OCI-M2 (cell line): Measurements from ENCODE around the gene WDR7.

Experiments used
- DNase-seq: peaks from one replicate; lab custom pipeline; 2025; ENCODE audit not compliant: unreplicated experiment; lab: John Stamatoyannopoulos, UW

WDR7 gene

DNA sequence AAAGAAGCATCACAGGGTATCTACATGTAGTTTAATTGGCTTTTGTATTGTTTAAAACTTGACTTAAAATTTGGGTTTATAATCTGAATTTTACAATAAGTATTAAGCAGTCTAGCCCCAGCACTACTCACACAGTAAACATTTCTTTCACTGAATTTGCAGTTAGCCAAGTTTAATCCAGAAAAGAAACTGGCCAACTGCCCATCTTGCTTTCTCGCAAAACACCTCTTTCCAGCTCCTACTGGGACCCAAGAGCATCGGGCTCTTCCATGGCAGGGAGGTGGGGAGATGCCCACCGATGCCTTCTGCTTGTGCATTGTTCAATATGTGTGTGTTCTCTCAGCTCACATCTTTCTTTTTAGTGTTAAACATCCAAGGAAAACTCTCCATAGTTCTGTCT is 283.0 kb downstream of the WDR7 start:
- no peak for DNase-seq

GRCh38 chr18:56934906-56935305 is 283.7 kb downstream of the WDR7 start:
- DNase-seq, result no peak

DNA sequence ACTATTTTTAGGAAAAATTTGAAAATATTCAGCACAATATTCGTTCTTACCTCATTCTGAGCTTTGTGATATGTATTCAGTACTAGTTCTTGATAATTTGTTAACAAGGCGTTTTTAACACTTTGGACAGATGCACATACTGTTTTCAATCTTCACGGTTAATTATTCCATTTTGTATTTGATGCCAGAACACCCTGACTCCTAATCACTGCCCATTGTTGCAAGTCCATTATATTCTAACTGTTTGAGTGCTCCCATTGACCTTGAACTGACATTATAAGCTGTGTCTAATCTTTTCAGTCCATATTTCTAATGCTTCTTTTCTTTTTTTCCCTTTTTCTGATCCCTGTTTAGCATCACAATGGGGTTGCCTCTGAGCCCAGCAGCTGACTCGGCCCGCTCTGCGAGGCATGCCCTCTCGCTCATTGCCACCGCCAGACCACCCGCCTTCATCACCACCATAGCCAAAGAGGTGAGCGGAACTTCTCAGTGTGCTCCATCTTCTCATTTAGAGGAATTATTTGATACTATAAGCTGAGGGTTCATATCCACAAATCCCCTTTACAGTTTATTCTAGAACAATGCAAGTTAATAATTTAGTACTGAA is 284.4 kb downstream of the WDR7 start:
- no peak for DNase-seq

DNA sequence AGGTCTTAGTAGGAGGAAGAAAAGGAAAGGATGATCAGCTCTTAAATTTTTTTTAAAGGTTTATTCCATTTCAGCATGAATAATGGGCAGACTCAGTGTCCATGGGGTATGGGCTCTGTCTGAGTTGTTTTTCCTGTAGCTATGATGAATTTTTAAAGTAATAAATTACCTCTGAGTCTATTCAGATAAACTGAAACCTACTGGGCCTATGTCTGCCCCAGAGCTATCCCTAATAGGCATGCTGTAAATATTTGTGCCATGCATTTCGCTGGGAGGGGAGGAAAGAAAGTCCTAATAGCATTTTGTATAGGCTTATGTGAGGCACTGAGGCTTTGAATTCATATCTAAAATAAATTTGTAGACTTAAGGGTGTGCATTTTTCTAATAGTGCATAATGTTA is 285.3 kb downstream of the WDR7 start:
- no peak for DNase-seq

DNA sequence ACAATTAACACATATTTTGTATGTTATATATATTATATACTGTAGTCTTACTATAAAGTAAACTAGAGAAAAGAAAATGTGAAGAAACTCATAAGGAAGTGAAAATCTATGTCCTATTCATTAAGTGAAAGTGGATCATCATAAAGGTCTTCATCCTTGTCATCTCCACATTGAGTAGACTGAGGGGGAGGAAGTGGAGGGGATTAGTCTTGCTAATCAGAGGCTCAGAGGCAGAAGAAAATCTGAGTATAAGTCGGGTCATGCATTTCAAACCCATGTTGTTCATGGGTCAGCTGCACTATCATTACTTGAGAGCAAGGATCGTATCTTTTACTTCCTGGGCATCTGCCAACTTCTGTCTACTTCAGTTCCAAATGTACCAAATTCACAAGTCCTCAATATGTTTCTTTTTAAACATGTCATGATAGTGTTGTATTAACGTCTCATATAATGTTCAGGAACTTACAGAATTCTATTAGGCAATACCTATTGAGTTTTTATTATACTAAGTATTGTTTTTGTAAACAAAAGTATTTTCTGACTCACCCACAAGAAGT is 286.8 kb downstream of the WDR7 start:
- DNase-seq, result no peak

GRCh38 chr18:56945171-56946083 is 294.3 kb downstream of the WDR7 start:
- no peak for DNase-seq

DNA sequence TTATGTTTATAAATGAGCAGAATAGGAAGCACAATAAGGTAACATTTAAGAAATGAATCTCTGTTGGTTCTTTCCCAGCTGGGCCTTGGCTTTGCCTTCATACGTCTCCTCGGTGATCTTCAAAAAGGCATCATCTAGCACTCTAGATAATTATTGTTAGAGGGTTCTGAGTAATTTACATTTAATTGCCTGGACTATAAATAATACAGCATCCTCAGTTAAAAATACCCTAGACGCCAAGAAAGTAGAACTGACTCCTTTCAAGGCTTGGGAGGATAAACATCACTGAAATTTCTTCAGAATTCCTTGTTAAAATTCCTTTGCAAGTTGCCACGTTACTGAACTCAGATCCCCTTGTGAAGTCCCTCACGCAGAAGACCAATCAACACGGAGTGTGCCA is 296.1 kb downstream of the WDR7 start:
- no peak for DNase-seq

GRCh38 chr18:56952026-56952425 is 300.9 kb downstream of the WDR7 start:
- DNase-seq, result no peak

DNA sequence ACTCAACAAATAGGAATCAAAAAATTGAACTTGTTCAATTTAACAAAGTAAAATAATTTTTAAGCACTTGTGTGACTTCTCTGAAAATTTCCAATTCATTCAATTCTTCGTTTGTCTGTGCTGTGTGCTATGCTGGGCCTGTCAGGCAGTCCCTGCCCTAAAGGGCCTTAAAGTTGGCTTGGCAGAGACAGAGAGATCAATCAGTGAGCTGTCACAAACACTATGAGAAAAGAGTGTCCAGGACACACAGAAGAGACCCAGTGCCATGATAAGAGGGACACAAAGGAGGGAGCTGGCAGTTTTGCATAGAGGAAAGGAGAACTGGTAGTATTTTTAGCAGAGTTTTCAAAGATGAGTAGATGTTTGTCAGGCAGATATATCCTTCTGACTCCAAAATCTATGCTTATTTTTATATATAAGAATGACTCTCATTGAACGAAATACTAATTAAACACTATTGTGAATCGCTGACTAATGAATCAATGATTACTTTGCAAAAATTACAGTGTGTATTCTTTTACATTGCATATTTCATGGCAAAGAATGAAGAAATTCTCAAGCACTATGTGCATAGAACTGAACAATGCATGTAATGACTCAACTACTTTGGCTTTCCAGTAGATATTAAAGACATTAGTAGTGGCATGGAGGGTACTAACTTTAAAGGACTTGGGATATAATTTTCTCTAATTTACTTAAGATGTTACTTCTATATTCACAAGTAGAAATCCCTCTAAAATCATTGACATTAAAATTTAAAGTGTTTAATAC is 302.5 kb downstream of the WDR7 start:
- no peak for DNase-seq

GRCh38 chr18:56955490-56955889 is 304.3 kb downstream of the WDR7 start:
- no peak for DNase-seq

DNA sequence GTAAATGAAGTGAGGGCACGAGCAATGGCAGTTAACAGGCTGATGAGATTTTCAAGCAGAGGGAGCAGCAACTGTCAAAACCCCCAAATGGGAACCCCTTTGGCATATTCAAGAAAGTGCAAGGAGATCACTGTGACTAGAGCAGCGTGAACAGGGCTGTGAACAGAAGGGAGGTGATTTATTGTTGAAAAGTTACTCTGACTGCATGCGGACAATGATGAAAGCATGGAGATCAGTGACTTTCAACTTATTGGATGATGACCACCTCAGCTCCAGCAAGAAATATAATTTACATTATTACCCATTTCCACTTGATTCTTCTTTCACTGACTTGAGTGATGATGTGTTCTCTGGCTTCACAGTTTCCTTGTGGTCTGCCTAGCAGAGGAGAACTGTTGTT is 308.0 kb downstream of the WDR7 start:
- DNase-seq, result no peak

DNA sequence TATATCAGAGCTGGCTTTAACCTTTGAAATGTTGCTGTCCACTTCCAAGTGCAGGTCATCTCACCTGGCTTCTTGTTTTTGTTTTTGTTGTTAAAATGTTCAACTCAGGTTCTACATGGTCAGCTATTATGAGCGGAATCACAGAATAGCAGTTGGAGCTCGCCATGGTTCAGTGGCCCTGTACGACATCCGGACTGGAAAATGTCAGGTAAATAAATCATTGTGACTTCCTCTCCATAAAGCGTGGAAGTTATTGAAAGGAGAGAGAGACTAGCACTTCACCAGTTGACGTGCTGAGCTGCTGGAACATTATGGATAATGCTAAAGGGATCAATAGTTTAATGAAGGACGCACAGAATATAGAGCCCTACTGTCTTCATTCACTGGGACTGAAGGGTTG is 311.2 kb downstream of the WDR7 start:
- DNase-seq, result no peak

GRCh38 chr18:56967035-56967434 is 315.9 kb downstream of the WDR7 start:
- DNase-seq, result no peak

GRCh38 chr18:56973487-56973886 is 322.3 kb downstream of the WDR7 start:
- no peak for DNase-seq

DNA sequence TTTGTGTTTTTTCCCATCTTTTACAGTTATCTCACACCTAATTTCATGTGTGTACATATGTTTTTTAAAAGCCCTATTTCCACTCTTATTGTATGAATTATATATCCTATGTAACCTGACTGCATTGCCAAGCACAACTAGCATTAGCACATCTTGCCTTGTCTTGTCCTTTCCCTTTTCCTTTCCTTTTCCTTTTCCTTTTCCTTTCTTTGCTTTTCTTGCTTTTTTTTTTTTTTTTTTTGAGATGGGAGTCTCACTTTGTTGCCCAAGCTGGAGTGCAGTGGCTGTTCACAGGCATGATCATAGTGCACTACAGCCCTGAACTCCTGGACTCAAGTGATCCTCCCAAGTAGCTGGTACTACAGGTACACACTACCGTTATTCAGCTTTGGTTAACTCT is 323.0 kb downstream of the WDR7 start:
- DNase-seq, result no peak

DNA sequence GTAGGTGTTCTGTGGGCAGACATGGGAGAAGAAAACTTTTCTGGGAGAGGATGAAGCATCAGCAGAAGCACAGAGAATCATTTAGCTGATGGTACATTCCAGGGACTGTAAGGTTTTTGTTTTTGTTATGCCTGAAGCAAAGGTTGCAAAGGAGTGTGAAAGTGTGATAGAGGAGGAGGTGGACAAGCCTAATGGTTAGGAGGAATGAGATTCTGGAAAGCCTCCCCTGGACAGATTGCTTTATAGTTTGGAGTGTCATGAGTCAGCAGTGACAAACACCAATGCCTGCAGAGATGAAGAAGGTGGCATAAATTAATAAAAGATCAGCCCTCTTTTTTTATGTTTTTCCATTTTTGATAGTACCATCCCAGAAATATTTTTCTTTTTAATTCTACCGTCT is 324.1 kb downstream of the WDR7 start:
- DNase-seq, result no peak

DNA sequence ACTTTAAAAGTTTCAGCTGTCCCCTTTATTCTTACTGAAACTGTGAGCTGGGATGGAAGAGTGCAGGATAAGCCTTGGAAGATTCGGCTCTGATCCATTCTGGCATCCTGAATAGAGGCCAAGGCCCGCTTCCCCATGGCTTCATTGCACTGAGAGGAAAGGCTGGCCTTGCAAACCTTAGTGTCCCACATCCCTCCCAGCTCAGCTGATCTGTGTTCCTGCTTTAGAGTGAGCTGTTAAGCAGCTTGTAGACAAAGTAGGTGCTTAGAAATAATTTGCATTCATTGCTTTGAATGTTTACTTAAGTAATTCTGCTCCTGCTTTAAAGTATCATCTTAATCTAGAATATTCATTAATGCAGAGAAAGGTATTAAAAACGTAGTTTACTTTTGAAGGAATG is 326.1 kb downstream of the WDR7 start:
- no peak for DNase-seq

- DNase-seq, result no peak
These were observed 326.6 kb downstream of the WDR7 start for GRCh38 chr18:56977771-56978170.

DNA sequence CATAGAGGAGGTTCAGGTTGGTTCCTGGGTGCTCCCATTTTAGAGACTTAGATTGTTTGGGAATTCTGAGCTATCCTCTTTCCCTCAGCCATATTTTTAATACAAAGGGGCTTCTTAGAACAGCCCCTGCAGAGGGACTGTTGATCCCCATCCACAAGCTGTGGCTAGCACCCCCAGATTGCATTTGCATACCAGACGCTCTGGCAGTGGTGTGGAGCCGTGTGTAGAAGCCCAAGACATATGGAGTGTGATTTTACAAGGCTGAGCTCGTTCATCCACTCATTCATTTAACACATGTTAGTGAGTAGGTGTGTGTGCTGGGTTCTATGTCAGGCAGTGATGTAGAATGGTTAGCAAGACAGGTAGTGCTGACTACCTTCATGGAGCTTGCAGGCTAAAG is 329.0 kb downstream of the WDR7 start:
- no peak for DNase-seq

GRCh38 chr18:56982766-56983165 is 331.6 kb downstream of the WDR7 start:
- DNase-seq, result no peak

GRCh38 chr18:56983275-56983992 is 332.3 kb downstream of the WDR7 start:
- no peak for DNase-seq
